Upper lobe of left lung (tissue), 4 donors: Measurements from ENCODE around the gene CNTNAP2.

Experiments used
- CTCF ChIP-seq, 6 experiments: fragments of 450-650 bp in 4 of 6; fragments of 200-600 bp in 2 of 6; sonication (generic) in 2 of 6; IDR thresholded peaks; one replicate each; pipeline ENCODE4 v1.5.1; 2016 to 2019; ENCODE audit warnings: antibody characterized with exemption in 6 of 6
- EP300 ChIP-seq, 4 donors: sonication (generic); formaldehyde crosslinking; IDR thresholded peaks; one replicate each; pipeline ENCODE4 v1.5.1; 2017; ENCODE audit warnings: antibody characterized with exemption in 4 of 4, control low read depth in 2 of 4
- POLR2A ChIP-seq, 4 donors: fragments of 450-650 bp; IDR thresholded peaks; one replicate each; pipeline ENCODE4 v1.5.1; 2016 to 2017; ENCODE audit warnings: antibody characterized with exemption in 4 of 4, mild to moderate bottlenecking in 2 of 4
- POLR2AphosphoS5 ChIP-seq, 2 donors: sonication (generic); formaldehyde crosslinking; IDR thresholded peaks; one replicate each; pipeline ENCODE4 v1.5.1; 2017; ENCODE audit warnings: antibody characterized with exemption in 2 of 2

- TF ChIP-seq CTCF (IDR thresholded peaks at IDR 0.05), result no peak
- no peak for TF ChIP-seq EP300 (IDR thresholded peaks at IDR 0.05)
- TF ChIP-seq POLR2AphosphoS5 (IDR thresholded peaks at IDR 0.05), result no peak
- no peak for TF ChIP-seq POLR2A (IDR thresholded peaks at IDR 0.05)
These were observed 522.7 kb downstream of the CNTNAP2 start for GRCh38 chr7:146639291-146639690.
